ENCODE results near the gene HERC2.
"Not testable (repeated sequence)": the region's sequence is repeated elsewhere in the genome, so short reads cannot be mapped to it uniquely, and the experiment has no call there.

Gene HERC2

DNA sequence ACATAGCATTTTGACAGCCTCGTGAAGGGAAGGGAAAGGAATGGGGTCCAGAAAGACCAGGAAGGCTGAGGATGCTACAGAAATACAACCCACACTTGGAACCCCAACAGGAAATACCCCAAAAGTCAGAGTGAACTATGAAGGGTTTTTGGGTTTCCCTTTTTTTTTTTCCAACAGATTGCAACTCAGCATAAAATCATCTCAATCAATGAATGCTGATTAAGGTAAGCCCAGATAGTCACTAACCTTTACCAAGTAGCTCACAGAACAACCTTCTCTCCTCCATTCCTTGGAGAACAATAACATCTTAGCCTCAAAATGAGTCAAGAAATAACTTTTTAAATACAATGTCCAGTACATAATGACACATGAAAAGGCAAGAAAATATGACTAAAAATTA is 129.2 kb downstream of the HERC2 start:
- no peak for ATAC-seq (replicated peaks)

DNA sequence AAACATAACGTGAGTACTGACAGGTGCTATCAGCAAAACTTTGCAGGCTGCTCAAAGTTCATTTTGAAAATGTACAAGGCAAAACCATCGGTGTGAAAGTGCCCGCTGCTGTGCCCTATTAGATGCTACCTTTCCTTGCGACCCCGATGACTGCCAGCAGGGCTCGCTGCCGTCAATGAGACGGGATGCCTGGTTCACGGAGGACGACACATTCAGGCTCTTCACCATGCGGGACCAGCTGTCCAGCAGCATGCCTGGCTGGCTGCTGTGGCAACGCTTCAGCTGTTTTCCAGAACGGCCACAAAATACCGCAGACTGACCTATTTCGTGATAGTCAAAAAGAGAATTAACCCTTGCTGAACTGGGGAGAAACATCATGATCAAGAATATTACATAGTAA is 130.1 kb downstream of the HERC2 start:
- peaks cover 3 to 4% of the 10 kb centered on the region in 2 donors for H3K9me3 Mint-ChIP-seq
- ATAC-seq (replicated peaks), result no peak
- H3K27ac Mint-ChIP-seq, result no peak overlapping the region
- H3K4me3 Mint-ChIP-seq, result no peak overlapping the region
- DNase-seq, result no peak
- H3K27me3 Mint-ChIP-seq, result no peaks in the 10 kb centered on the region
- H3K36me3 Mint-ChIP-seq, result peaks cover 37 to 52% of the 10 kb centered on the region in 2 donors
- peaks cover 0 to 3% of the 10 kb centered on the region in 2 donors for H3K4me1 Mint-ChIP-seq

More for the DNA sequence above, 129.2 kb downstream of the HERC2 start:
- Mint-ChIP-seq H3K36me3 (peaks cover 32 to 45% of the 10 kb centered on the region in 2 donors), H3K4me3 (no peak overlapping the region), H3K27me3 (no peaks in the 10 kb centered on the region), H3K27ac (no peak overlapping the region), H3K4me1 (peaks cover 0 to 3% of the 10 kb centered on the region in 2 donors), H3K9me3 (peaks cover 3 to 4% of the 10 kb centered on the region in 2 donors)
- DNase-seq, result no peak

DNA sequence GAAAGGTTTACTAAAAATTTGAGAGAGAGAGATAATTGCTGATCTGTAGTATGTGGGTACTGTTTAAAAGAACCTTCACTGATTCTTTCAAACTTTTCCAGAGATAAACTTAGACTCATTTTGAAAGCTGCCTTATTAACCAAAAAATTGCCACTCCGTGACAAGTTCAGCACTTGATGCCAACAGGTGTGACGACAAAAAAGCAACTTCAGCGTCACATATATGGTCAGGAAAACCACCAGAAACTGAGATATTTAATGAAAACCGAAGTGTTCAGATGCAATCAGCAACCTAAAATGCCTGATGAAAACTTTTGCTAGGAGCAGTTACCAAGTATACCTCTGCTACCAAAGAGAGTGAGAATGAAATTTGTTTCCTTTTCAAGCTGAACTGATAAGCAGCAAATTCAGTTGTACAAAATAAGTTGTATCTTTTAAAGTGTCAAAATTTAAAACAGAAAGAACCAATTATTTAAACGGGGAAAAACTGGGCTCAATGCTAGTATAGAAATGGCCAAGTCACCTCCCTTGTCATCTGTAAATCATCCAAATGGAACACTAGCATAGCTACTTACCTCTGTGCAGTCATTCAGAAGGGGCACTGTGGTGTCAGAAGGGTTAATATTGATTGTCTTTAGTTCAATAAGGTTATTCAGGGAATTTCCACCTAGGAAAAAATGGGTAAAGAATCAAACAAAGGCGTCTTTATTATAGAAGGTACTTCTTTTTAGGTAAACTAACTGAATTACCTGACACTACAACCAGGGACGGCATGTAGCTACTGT is 131.4 kb downstream of the HERC2 start:
- H3K27ac Mint-ChIP-seq, result no peak overlapping the region

DNA sequence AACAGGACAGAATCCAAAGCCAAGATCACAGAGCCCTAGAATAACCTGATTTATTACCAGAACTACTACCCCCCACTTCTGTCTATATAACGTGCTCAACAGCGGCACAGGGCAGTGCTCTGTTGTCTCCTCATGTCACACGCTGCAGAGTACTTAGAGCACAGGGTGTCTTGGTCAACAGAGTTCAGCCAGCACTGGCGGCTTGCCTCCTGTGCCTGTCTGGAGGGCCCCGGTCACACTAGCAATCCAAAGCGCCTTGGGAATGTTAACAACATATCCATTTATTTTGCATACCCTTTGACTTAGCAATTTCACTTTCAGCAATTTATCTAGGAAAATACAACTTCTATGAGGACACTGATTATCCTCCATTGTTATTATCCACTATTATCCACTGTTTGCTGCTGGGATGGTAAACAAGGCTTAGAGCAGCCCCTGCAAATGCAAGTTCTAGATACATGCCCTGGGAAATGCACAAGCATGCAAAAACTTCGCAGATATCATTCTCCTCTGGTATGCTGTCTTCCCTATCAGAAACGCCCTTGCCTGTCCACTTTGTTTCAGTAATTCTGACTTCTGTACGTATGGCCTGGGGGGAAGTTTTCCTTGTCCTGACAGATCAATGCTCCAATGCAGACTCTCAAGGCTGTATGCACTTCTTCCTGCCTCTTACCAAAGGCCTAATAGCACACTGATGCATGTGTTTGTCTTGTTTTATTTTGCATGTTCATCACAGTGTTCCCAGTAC is 136.7 kb downstream of the HERC2 start:
- Mint-ChIP-seq H3K27me3 (no peaks in the 10 kb centered on the region), H3K4me1 (no peaks in the 10 kb centered on the region), H3K4me3 (no peak overlapping the region), H3K27ac (no peak overlapping the region), H3K36me3 (peaks cover 39 to 50% of the 10 kb centered on the region in 2 donors), H3K9me3 (no peaks in the 10 kb centered on the region)
- ATAC-seq (replicated peaks) (no peak), DNase-seq (no peak)

More for the DNA sequence above, 131.4 kb downstream of the HERC2 start:
- DNase-seq (no peak), ATAC-seq (replicated peaks) (no peak)
- Mint-ChIP-seq H3K4me1 (peaks cover 0 to 3% of the 10 kb centered on the region in 2 donors), H3K4me3 (no peak overlapping the region), H3K9me3 (peaks cover 2 to 3% of the 10 kb centered on the region in 2 donors), H3K27me3 (no peaks in the 10 kb centered on the region), H3K36me3 (peaks cover 35 to 49% of the 10 kb centered on the region in 2 donors)

DNA sequence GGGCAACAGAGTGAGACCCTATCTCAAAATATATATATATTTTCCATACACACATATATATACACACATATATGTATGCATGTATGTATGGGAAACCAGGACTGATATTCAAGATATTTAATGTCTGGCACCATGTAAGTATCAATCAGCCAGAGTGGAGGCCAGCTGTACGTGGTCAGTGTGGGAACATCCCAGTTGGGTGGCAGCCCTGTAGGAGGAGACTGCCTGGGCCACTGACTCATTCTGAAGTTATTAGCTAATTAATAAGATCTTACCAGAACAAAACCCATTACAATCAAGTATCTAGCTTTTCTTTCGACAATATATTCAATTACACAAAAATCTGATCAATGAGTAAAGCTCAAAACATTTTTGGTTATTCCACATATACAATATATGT is 137.8 kb downstream of the HERC2 start:
- no peak for ATAC-seq (replicated peaks)
- H3K27me3 Mint-ChIP-seq, result no peaks in the 10 kb centered on the region
- H3K36me3 Mint-ChIP-seq, result peaks cover 39 to 55% of the 10 kb centered on the region in 2 donors
- H3K4me3 Mint-ChIP-seq, result no peak overlapping the region
- H3K27ac Mint-ChIP-seq, result no peak overlapping the region
- no peak for DNase-seq
- H3K9me3 Mint-ChIP-seq, result no peaks in the 10 kb centered on the region
- no peaks in the 10 kb centered on the region for H3K4me1 Mint-ChIP-seq

DNA sequence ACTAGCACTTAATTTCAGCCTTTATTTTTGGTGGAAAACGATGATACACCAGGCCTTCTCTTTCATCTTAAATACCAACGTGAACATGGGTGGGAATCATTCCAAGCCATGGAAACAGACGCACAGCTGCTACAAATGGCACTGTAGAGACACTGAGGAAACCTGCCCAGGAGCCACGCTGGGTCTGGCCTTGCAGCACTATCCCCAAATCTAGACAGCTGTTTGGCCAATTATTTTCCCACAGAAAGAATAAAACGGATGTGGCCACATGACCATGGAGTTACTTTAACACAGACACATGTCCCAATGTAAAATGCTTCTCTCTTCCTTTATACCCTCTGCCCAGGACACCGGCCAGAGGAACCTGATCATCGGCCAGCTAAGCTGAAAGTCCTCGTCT is 139.2 kb downstream of the HERC2 start:
- H3K27me3 Mint-ChIP-seq, result no peaks in the 10 kb centered on the region
- peaks cover 31 to 51% of the 10 kb centered on the region in 2 donors for H3K36me3 Mint-ChIP-seq
- DNase-seq (no peak), ATAC-seq (replicated peaks) (no peak)
- H3K4me1 Mint-ChIP-seq, result no peaks in the 10 kb centered on the region
- H3K4me3 Mint-ChIP-seq, result no peak overlapping the region
- H3K9me3 Mint-ChIP-seq, result no peaks in the 10 kb centered on the region
- no peak overlapping the region for H3K27ac Mint-ChIP-seq

DNA sequence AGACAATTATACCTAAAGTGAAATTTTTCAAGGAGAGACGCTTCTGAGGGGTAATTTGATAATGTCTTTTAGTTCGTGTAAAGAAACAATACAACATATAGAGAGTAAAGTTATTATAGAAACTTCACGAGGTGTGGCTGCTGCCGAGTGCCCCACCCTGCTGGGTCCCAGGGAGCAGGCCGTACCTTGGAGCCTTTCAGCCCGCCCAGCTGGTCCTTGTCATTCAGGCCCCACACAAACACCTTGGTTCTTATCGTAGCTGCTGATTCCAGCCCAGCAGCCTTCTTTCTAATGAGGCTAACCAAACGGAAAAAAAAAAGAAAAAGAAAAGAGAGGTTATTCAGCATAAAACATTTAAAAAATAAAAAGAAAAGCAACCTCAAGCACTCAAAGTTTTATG is 139.8 kb downstream of the HERC2 start:
- Mint-ChIP-seq H3K36me3 (peaks cover 29 to 50% of the 10 kb centered on the region in 2 donors), H3K27me3 (no peaks in the 10 kb centered on the region), H3K27ac (no peak overlapping the region), H3K4me3 (no peak overlapping the region), H3K4me1 (no peaks in the 10 kb centered on the region), H3K9me3 (no peaks in the 10 kb centered on the region)
- ATAC-seq (replicated peaks) (no peak), DNase-seq (no peak)

DNA sequence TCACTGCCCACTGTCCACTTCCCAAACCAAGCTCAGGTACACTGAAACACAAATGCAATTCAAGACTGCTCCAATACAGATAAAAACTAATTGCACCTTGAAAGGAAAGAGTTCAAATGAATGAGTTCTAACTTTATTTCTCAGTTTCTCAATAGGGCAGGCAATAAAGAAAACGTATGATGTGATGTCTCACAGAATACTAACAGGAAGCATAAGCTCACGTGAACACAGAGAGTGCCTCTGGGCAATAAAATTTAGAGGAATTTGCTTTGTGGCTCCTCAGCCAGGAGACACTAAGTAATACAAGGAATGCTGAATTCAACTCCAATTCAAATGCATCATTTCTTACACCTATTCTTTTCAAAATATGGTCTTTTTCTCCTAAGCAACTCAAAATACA is 140.6 kb downstream of the HERC2 start:
- no peaks in the 10 kb centered on the region for H3K27me3 Mint-ChIP-seq
- H3K27ac Mint-ChIP-seq, result no peak overlapping the region

DNA sequence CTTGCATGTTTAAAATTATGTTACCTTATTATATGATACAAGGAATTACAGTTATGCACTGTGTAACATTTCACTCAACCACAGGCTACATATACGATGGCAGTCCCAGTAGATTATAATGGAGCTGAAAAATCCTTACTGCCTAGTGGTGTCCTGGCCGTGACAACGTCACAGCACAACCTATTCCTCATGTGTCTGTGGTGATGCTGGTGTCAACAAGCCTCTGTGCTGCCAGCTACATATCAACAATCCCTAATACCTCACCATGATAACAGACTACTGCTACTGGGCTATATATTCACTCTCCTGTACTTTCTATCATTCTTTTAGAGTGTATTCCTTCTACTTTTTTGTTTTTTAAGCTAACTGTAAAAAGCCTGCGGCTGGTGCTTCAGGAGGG is 142.7 kb downstream of the HERC2 start:
- ATAC-seq (replicated peaks) (no peak), DNase-seq (no peak)
- Mint-ChIP-seq H3K27me3 (no peaks in the 10 kb centered on the region), H3K4me1 (no peaks in the 10 kb centered on the region), H3K27ac (no peak overlapping the region), H3K4me3 (no peak overlapping the region), H3K9me3 (no peaks in the 10 kb centered on the region), H3K36me3 (peaks cover 33 to 53% of the 10 kb centered on the region in 2 donors)

More for the DNA sequence above, 140.6 kb downstream of the HERC2 start:
- no peak for DNase-seq
- Mint-ChIP-seq H3K4me1 (no peaks in the 10 kb centered on the region), H3K36me3 (peaks cover 32 to 51% of the 10 kb centered on the region in 2 donors), H3K9me3 (no peaks in the 10 kb centered on the region), H3K4me3 (no peak overlapping the region)
- no peak for ATAC-seq (replicated peaks)

DNA sequence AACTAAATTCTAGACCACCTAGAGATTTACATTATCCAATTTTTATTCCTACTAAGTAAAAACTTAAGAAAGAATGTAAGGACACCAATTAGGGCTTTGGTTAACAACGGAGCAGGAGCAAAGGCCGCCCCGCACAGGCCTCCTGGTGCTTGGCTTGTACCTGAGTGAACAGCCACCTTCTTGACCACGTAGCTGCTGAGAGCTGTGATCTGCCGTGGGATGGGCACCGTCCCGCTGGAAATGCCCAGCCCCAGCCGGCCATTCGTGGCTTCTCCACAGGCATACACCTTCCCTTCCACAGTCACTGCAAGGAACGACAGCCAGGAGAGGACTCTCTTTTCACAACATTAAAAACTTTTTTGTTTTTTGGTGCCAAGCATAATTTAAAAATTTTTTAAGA is 143.3 kb downstream of the HERC2 start:
- ATAC-seq (replicated peaks) (no peak), DNase-seq (no peak)
- H3K27ac Mint-ChIP-seq, result no peak overlapping the region
- no peaks in the 10 kb centered on the region for H3K9me3 Mint-ChIP-seq
- H3K4me1 Mint-ChIP-seq, result no peaks in the 10 kb centered on the region
- H3K36me3 Mint-ChIP-seq, result peaks cover 31 to 54% of the 10 kb centered on the region in 2 donors
- no peaks in the 10 kb centered on the region for H3K27me3 Mint-ChIP-seq
- H3K4me3 Mint-ChIP-seq, result no peak overlapping the region

DNA sequence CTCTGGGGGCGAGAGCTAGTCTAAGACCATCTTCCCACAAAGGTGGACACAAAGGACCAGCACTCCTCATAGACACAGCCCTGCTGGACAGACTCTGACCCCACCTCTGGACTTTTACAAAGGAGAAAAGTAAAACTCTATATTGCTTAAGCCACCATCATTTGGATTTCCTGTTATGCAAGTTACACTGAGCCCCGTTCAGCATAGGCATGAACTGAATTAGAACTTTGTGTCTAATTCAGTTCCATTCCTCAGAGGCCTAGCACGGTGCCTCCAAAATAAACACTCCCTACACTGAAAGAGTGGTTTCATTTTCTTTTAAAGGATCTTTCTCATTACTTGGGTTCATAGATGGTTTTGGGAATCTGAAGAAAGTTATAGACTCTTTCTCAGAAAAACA is 143.7 kb downstream of the HERC2 start:
- Mint-ChIP-seq H3K27ac (no peak overlapping the region), H3K27me3 (no peaks in the 10 kb centered on the region), H3K36me3 (peaks cover 35 to 57% of the 10 kb centered on the region in 2 donors), H3K4me3 (no peak overlapping the region), H3K9me3 (no peaks in the 10 kb centered on the region), H3K4me1 (no peaks in the 10 kb centered on the region)
- ATAC-seq (replicated peaks) (no peak), DNase-seq (no peak)

DNA sequence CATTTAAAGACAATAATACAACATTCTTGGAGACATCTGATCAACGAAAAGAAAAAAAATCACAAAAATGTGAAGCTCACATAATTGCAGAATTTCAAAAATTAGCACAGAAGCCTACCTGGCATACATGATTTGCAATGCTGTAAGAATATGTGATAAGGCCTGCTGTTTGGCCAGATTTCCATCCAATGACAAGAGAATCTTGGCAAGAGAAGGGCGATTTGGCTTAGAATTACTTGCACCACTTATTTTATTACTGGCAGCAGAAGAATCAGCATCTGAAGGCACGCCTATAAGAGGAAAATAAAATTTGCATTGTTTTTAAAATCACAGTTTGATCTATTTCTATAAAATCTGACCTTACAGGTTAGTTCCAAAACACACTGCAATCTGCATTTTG is 152.6 kb downstream of the HERC2 start:
- ATAC-seq (replicated peaks) (no peak), DNase-seq (no peak)
- H3K27ac Mint-ChIP-seq, result no peak overlapping the region
- no peaks in the 10 kb centered on the region for H3K4me1 Mint-ChIP-seq
- no peaks in the 10 kb centered on the region for H3K9me3 Mint-ChIP-seq
- H3K36me3 Mint-ChIP-seq, result peaks cover 50 to 61% of the 10 kb centered on the region in 2 donors
- H3K27me3 Mint-ChIP-seq, result no peaks in the 10 kb centered on the region
- H3K4me3 Mint-ChIP-seq, result no peak overlapping the region

DNA sequence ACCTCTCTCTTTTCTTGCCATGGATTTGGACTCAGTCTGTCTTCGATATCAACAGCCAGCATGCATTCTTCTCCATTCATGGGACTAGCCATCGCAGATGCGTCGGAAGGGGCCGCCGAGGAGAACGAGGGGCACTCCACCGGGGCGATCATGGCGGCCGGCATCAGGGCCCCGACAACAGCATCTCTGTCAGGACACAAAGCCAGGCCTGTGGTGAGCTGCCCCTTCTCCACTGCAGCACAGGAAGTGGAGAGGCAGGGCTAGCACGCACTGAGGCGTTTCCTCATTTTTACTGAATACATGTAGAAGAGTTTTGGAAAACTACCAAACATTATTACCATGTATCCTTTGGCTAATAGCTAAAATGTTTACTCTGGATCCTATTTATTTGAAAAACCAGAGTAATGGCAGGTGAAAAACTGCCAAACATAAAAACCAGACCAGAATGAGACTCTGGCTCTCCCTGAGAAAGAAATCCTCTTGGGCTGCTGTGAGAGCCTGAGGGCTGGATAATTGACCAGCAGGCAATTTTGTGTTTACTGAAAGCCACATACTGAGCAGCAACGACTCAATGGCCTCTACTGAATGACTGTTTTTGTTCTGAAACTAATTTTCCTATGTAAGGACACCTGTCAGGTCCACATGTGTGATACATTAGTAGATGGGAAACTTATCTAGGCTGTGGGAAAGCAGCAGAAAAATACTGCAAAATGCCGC is 153.4 kb downstream of the HERC2 start:
- H3K4me1 Mint-ChIP-seq; H3K27me3 Mint-ChIP-seq; H3K27ac Mint-ChIP-seq; ATAC-seq (replicated peaks); H3K4me3 Mint-ChIP-seq; H3K9me3 Mint-ChIP-seq; DNase-seq: not testable (repeated sequence)
- H3K36me3 Mint-ChIP-seq, result peaks cover 56 to 67% of the 10 kb centered on the region in 2 donors

DNA sequence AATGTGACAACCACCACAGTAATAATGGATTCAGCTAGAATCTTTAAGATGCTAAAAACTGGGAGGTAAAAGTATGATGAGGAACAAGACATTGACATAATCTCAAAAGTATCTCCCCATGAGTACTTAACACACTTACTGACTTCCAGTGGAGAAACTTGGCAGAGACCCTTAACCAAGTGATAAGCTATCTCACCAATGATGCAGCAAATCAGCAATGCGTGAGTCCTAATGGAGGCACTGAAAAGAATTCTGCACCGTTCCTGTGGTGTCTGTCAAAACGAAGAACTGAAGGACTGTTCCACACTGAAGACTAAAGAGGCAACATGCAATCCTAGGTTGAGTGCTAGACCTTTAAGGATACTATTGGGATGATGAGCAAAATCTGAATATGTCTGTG is 154.9 kb downstream of the HERC2 start:
- no peak overlapping the region for H3K4me3 Mint-ChIP-seq
- H3K36me3 Mint-ChIP-seq, result peaks cover 64 to 76% of the 10 kb centered on the region in 2 donors
- ATAC-seq (replicated peaks), result no peak
- H3K27me3 Mint-ChIP-seq, result no peaks in the 10 kb centered on the region
- H3K4me1 Mint-ChIP-seq, result no peaks in the 10 kb centered on the region
- no peak for DNase-seq
- H3K27ac Mint-ChIP-seq, result no peak overlapping the region
- H3K9me3 Mint-ChIP-seq, result no peaks in the 10 kb centered on the region
